Esophagus muscularis mucosa (tissue), 4 donors: ENCODE data around the gene AP3B2.

Experiments used
- EP300 ChIP-seq: sonication (generic); formaldehyde crosslinking; IDR thresholded peaks from one replicate; pipeline ENCODE4 v1.6.1; 2017; ENCODE audit warnings: antibody characterized with exemption
- POLR2A ChIP-seq: fragments of 450-650 bp; IDR thresholded peaks from one replicate; pipeline ENCODE4 v1.6.1; 2017; ENCODE audit warnings: antibody characterized with exemption, moderate library complexity, mild to moderate bottlenecking, low read depth
- POLR2AphosphoS5 ChIP-seq, 2 donors: sonication (generic); formaldehyde crosslinking; IDR thresholded peaks; one replicate each; pipeline ENCODE4 v1.6.1; 2017; ENCODE audit warnings: antibody characterized with exemption in 2 of 2
- TF ChIP-seq, protein P1 (sequence below), 3 experiments: fragments of 200-600 bp in 2 of 3; fragments of 450-650 bp in 1 of 3; sonication (generic) in 2 of 3; IDR thresholded peaks; one replicate each; pipeline ENCODE4 v1.5.1; 2017 to 2019; ENCODE audit warnings: antibody characterized with exemption in 3 of 3, mild to moderate bottlenecking in 2 of 3, moderate library complexity in 1 of 3

GRCh38 chr15:82664021-82664420 lies 45.7 kb downstream of the AP3B2 start:
- no peak for TF ChIP-seq EP300
- TF ChIP-seq, protein P1, sequence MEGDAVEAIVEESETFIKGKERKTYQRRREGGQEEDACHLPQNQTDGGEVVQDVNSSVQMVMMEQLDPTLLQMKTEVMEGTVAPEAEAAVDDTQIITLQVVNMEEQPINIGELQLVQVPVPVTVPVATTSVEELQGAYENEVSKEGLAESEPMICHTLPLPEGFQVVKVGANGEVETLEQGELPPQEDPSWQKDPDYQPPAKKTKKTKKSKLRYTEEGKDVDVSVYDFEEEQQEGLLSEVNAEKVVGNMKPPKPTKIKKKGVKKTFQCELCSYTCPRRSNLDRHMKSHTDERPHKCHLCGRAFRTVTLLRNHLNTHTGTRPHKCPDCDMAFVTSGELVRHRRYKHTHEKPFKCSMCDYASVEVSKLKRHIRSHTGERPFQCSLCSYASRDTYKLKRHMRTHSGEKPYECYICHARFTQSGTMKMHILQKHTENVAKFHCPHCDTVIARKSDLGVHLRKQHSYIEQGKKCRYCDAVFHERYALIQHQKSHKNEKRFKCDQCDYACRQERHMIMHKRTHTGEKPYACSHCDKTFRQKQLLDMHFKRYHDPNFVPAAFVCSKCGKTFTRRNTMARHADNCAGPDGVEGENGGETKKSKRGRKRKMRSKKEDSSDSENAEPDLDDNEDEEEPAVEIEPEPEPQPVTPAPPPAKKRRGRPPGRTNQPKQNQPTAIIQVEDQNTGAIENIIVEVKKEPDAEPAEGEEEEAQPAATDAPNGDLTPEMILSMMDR (IDR thresholded peaks at IDR 0.05) = no peak
- TF ChIP-seq POLR2AphosphoS5 (IDR thresholded peaks at IDR 0.05) = no peak
- TF ChIP-seq POLR2A = no peak
